K562 (cell line): ENCODE results near the gene CREB5.

Experiments used
- ARID3B ChIP-seq: fragments of 250-450 bp; sonication (Bioruptor Pico); IDR thresholded peaks from 2 replicates; pipeline ENCODE4 v1.4.0; 2020; ENCODE audit warnings: borderline replicate concordance
- XRCC3 ChIP-seq: fragments of 450-650 bp; IDR thresholded peaks from 2 replicates; pipeline ENCODE4 v1.6.1; 2017; ENCODE audit warnings: mild to moderate bottlenecking, moderate library complexity

GRCh38 chr7:28397141-28397540 lies 15.2 kb upstream of the CREB5 start:
- TF ChIP-seq XRCC3 (no peak), ARID3B (CRISPR knock-in tag) (no peak)
